Upper lobe of right lung (tissue), 1 donor: ENCODE results near the gene IRS4. TPM values are rescaled to one million over a fixed set of nuclear protein-coding genes. Genes with fewer than 3 reads are reported as not detected.

Experiments used
- ATAC-seq: fragments of 200-7000 bp; cut with Tn5 transposase; one replicate; pipeline ENCODE4 v1.9.1; 2020; ENCODE audit warnings: mild to moderate bottlenecking, moderate library complexity
- DNase-seq: peaks from one replicate; pipeline ENCODE4 v3.0.0-alpha.2; 2020
- H3K27ac ChIP-seq: fragments of 200-600 bp; one replicate; pipeline ENCODE4 v1.8.0; 2022
- H3K27me3 ChIP-seq: fragments of 200-600 bp; one replicate; pipeline ENCODE4 v1.8.0; 2022; ENCODE audit warnings: mild to moderate bottlenecking
- H3K36me3 ChIP-seq: fragments of 200-600 bp; one replicate; pipeline ENCODE4 v1.8.0; 2022
- H3K4me1 ChIP-seq: fragments of 200-600 bp; one replicate; pipeline ENCODE4 v1.8.0; 2022
- H3K4me3 ChIP-seq: fragments of 200-600 bp; one replicate; pipeline ENCODE4 v1.8.0; 2022; ENCODE audit warnings: mild to moderate bottlenecking
- H3K9me3 ChIP-seq: fragments of 200-600 bp; one replicate; pipeline ENCODE4 v1.8.0; 2022
- intact Hi-C: fragments of 100-400 bp; cut with DNase I; formaldehyde crosslinking; loops from one replicate; pipeline ENCODE4 v1.11.0; 2022
- total RNA-seq: library from RNA; stranded (reverse); fragmentation: NEBNext Ultra II Directional; extraction: Animal tissue kit (Norgen Biotek cat#: 25700); gene quantifications from one replicate; pipeline ENCODE4 v1.2.1, GENCODE V29; 2021
- TF ChIP-seq, protein P1 (sequence below): fragments of 200-600 bp; IDR thresholded peaks from one replicate; pipeline ENCODE4 v1.8.0; 2022; ENCODE audit warnings: antibody characterized with exemption
- donor health status: DM: no; HTN: yes; CAD: no; lungs with severe emphysema.

The IRS4 gene
- total RNA-seq, 1 donor from 2014 or later: not detected

DNA sequence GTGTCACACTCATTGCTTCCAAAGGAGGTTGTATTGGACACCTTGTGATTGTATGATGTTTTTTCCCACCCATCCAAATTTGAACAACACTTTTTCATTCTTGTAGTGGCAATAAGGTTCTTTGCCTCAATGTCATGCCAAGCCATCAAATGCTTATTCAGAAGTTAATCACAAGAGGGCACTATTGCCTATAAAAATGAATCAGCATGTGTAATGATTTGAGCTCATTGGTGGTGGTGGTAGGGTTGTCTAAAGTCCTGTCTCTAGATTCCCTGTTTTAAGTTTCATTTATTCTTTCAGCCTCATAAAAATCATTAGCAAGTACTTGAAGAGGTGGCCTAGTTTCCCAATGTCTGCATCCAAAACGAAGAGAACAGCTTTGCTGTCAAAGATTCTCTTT lies 37.0 kb downstream of the IRS4 start:
- no peaks in the 10 kb centered on the region for H3K4me1 ChIP-seq
- no peaks in the 10 kb centered on the region for H3K9me3 ChIP-seq
- no peaks in the 10 kb centered on the region for H3K36me3 ChIP-seq
- no peak overlapping the region for H3K27ac ChIP-seq
- ATAC-seq: no peak
- no peaks in the 10 kb centered on the region for H3K27me3 ChIP-seq
- H3K4me3 ChIP-seq: no peak overlapping the region
- no peak for DNase-seq
- intact Hi-C loops: no loop called here
- TF ChIP-seq, protein P1, sequence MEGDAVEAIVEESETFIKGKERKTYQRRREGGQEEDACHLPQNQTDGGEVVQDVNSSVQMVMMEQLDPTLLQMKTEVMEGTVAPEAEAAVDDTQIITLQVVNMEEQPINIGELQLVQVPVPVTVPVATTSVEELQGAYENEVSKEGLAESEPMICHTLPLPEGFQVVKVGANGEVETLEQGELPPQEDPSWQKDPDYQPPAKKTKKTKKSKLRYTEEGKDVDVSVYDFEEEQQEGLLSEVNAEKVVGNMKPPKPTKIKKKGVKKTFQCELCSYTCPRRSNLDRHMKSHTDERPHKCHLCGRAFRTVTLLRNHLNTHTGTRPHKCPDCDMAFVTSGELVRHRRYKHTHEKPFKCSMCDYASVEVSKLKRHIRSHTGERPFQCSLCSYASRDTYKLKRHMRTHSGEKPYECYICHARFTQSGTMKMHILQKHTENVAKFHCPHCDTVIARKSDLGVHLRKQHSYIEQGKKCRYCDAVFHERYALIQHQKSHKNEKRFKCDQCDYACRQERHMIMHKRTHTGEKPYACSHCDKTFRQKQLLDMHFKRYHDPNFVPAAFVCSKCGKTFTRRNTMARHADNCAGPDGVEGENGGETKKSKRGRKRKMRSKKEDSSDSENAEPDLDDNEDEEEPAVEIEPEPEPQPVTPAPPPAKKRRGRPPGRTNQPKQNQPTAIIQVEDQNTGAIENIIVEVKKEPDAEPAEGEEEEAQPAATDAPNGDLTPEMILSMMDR: peak; percentile 19

DNA sequence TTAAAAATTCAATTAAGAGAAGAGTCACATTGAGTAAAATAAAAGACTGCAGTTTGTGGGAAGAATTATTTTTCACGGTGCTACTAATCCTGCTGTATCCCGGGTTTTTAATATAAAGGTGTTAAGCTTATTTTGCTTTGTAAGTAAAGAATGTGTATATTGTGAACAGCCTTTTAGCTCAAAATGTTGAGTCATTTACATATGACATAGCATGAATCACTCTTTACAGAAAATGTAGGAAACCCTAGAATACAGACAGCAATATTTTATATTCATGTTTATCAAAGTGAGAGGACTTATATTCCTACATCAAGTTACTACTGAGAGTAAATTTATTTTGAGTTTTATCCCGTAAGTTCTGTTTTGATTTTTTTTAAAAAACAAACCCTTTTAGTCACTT lies 39.7 kb downstream of the IRS4 start:
- Histone ChIP-seq H3K9me3 (no peaks in the 10 kb centered on the region), H3K36me3 (no peaks in the 10 kb centered on the region), H3K27me3 (no peaks in the 10 kb centered on the region), H3K27ac (no peak overlapping the region), H3K4me1 (no peaks in the 10 kb centered on the region), H3K4me3 (no peak overlapping the region)
- no peak for ATAC-seq
- intact Hi-C loops: no loop called here
- TF ChIP-seq, protein P1: no peak
- DNase-seq: no peak
